Stimulated activated CD8-positive, alpha-beta memory T cell treated with anti-CD3 and anti-CD28 coated beads, Interleukin-4, amount 100 ng/mL, for 1 hour (primary cell): Measurements from ENCODE around the gene CSNK1A1L.

Source experiments
- DNase-seq, 2 donors: peaks; one replicate each; pipeline ENCODE4 v3.0.0-alpha.2; 2020; ENCODE audit warnings: low read depth in 2 of 2, low spot score in 1 of 2

Gene CSNK1A1L

GRCh38 chr13:37105251-37105714 is at the start of gene CSNK1A1L:
Gene CSNK1A1L, minus strand, starts transcription at chr13:37105664. Its CDS starts 408 bp downstream, at chr13:37105256.
- no peak for DNase-seq

- no peak for DNase-seq
Measured at GRCh38 chr13:37149380-37149779, 43.9 kb upstream of the CSNK1A1L start.

DNA sequence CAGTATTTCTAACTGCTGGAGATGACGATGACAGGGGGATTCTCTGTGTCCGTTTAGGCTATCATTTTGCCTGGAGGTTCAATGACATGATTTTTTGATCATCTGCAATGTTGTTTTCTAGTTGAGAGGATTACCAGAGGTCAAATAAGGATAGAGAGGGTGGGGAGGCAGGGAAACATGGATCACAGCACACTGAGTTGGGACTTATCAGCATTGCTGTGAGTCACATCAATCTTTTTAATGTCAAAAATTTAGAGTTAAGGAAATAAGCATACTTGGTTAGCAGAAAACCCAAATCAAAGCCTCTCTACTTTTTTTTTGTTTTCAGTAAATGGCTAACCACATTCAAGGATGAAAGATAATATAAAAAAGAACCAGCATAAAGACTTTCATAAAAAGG is 43.0 kb upstream of the CSNK1A1L start:
- DNase-seq, result no peak

GRCh38 chr13:37144661-37145060 is 39.2 kb upstream of the CSNK1A1L start:
- no peak for DNase-seq

DNA sequence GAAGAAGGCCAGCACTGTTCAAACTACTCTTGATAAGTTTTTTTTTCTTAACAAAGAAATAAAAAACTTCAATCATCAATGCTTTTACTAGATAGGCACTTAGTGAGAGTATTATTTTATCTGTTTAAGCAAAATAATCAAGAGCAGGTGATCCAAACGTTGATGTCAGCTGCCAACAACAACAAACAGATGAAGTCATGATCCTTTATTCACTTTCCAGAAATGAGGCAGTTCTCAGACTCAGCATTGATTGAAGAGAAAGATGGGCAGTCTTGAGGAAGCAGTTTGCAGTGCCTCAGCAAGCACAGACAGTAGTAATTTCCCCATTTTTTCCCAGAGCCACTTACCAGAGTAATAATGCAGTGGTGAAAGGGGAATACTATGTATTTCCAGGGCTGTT is 38.4 kb upstream of the CSNK1A1L start:
- DNase-seq, result no peak

DNA sequence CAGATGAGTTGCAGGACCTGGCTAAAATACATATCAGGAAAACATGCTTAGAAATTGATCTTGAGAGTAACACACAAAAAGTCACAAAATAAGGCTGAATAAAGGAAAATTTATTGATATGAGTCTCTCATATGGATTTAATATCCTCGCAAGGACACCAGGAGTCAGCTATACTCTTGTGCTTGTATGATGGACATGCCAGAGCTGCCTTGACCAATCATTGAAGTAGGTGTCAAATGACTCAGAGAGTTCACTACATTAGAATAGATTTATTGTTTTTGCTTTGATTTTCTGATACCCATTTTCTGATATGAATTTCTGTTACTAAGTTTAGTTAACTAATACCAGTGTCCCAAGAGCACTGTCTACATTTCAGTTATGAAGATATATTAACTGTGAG is 37.4 kb upstream of the CSNK1A1L start:
- DNase-seq, result no peak

GRCh38 chr13:37141011-37141410 is 35.5 kb upstream of the CSNK1A1L start:
- DNase-seq, result no peak

DNA sequence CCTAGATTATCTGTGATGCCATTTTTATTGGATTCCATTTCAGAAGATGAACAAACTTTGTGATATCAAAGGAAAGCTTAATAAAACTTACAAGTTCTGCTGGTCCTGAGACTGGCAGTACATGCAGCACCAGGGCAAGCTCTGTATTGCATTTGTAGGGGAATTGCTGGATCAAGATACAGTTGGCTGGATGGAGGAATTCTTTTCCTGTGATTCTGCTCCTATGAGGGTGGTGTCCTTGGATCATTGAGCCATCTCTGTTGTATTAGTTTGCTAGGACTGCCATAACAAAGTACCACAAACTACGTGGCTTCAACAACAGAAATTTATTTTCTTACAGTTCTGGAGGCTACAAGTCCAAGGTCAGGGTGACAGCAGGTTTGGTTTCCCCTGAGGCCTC is 33.9 kb upstream of the CSNK1A1L start:
- no peak for DNase-seq

DNA sequence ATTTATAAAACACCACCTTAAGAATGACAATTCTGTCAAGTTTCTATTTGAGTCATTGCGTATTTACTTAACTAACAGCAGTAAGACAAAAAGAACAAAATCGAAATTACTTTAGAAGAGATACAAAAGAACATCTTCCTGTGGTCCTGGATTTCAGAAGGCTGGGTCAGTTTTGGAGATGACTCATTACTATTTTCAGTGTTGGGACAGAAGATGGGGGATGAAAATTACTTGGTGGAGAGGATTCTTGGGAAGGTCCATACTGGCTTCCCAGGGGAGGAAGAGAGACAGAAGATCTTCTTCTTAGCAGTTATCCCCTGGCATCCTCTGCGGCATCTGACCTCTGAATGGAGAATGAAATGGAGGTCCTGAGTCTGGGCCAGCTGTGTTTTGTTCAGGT is 33.5 kb upstream of the CSNK1A1L start:
- DNase-seq, result no peak

DNA sequence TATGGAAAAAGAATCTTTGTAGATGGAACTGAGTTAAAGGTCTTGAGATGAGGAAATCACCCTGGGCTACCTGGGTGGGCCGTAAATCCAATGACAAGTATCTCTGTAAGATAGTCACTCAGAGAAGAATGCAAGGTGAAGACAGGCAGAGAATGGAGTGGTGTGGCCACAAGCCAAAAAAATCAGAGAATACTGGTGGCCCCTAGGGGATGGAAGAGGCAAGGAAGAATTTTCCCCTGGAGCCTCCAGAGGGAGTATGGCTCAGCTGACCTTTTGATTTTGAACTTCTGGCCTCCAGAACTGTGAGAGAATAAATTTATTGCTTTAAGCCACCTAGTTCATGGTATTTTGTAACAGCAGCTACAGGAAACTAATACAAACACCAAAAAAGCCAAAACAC is 32.7 kb upstream of the CSNK1A1L start:
- no peak for DNase-seq

GRCh38 chr13:37136633-37137032 is 31.2 kb upstream of the CSNK1A1L start:
- DNase-seq, result no peak

DNA sequence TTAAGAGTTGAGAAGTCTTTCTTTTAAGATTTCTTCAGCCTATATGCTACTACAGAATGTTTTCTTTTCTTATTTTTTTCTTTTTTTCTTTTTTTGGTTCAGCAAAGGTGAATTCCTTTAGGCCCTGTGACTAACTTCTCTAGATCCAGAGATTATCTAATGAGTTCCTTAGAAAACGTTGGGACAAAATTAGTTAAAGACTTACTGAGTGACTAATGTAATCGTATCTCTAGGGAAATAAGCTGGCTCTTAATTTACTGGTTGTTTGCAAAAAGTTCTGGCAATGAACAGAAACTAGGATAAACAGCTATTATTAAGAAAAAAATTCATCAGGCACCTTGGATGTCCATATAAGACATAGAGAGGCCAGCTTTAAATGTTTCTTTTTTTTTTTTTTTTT is 30.7 kb upstream of the CSNK1A1L start:
- DNase-seq, result no peak

GRCh38 chr13:37134411-37135041 is 29.1 kb upstream of the CSNK1A1L start:
- no peak for DNase-seq

DNA sequence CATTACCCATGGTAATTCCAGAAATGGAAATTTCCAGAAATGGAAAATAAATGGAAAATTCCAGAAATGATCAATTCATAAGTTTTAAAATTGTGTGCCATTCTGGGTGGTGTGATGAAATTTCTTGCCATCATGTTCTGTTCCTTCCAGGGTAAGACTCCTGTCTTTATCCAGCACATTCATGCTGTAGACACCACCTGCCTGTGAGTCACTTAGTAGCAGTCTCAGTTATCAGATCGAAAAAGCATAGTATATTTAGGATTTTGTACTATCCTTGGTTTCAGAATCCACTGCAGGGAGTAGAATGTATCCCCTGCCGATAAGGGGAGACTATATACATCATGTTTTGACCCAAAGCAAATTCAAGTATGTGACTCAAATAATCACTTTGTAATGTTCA is 26.7 kb upstream of the CSNK1A1L start:
- no peak for DNase-seq

DNA sequence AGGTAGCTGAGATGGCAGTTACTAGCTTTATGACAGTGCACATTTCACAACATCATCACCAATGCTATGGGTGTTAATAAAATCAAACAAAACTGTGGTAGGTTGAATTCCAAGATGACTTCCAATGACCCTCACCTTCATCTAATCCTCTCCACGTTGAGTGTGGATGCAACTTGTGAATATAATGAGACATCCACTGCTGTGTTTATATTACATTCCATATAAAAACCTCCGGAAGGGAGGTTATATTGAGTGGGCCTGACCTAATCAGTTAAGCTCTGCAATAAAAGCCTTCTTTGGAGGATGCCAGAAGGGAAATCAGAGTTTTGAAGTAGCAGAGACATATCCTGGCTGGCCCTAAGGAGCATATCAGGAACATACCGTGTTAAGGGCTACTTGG is 25.6 kb upstream of the CSNK1A1L start:
- no peak for DNase-seq

- DNase-seq, result no peak
Measured at GRCh38 chr13:37129866-37130265, 24.4 kb upstream of the CSNK1A1L start.

DNA sequence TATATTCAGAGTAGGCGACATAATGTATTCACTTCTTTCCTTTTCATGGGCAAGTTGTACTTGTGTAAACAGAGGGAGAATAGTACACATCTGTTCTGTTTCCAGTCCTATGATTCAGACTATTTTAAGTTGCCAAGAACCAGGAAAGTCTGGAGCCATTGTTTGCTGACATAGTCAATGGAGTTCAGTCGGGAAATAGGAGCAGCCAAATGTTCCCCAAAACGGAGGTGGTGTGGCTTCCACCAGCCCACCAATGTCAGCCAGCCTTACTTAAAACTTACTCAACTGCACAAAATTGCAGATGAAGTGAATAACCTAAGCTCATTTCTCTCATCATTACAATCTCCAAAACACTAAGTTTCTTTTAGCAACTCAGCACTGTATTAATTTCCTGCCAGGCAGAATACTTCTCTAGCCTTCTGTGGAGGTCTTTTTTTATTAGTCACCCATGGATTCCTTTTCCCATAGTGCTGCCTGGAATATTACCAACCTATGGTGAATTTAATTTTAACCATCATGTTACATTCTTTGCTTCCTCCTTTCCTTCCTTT is 22.3 kb upstream of the CSNK1A1L start:
- DNase-seq, result no peak

GRCh38 chr13:37123337-37123736 is 17.9 kb upstream of the CSNK1A1L start:
- DNase-seq, result no peak

- DNase-seq, result no peak
Measured at GRCh38 chr13:37118016-37118415, 12.6 kb upstream of the CSNK1A1L start.

GRCh38 chr13:37114250-37114649 is 8.8 kb upstream of the CSNK1A1L start:
- no peak for DNase-seq

GRCh38 chr13:37113534-37113933 is 8.1 kb upstream of the CSNK1A1L start:
- no peak for DNase-seq

DNA sequence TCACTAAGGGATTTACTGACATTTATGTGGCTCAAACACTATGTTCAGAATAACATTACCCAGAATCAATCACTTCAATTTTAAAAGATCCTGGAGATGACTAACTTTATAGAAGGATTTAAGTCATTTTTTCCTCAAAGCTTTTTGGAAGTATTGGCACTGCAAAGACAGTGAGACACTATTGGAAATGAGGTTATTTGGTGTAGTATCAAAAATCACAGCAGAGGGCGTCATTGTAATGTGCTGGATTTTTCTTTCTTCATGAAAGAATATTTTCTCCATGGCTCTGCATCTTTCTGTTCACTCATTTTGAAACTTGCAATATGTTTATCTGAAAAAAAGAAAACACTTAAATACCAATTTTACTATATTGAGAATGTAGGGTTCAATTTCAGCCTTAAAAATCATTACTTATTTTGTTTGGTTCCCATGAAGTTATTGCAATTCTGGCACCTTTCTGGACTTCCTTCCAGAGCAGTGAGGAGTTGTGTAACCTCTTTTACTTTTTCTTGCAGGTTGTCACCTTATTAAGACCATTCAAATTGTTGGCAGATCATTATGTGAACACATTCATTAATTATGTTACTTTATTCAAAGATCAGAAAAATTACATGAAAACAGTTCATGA is 3.7 kb upstream of the CSNK1A1L start:
- DNase-seq, result no peak

DNA sequence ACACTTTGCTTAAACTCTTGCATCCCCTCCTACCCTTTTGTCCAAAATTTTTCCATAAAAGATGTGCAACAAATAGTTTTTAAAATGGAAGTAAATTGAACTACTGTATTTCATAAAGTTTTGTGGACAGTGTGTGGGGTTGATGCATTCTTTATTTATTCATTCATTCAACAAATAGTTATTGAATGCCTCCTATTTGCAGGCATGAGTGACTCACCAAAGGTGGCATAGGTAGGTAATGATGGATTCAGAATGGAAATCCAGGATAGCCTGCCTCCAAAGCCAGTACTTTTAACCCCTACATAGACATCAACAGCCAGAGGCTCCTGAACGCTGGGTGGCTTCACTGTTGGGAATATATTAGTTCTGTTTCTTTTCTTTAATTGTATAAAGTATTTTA is 2.4 kb upstream of the CSNK1A1L start:
- no peak for DNase-seq
